ENCODE measurements around the gene CHMP1B. TPM values are rescaled to one million over a fixed set of nuclear protein-coding genes. Genes with fewer than 3 reads are reported as not detected.
A peak's percentile ranks its signal among the peaks of the same experiment; 100 is the strongest.

The CHMP1B gene
- total and polyA plus RNA-seq, 9 of the 15 experiments (the other 6 are each of a cell fraction or from before 2014, with no cell fraction given) = 12.3 to 29.9 (median 19.0) TPM

DNA sequence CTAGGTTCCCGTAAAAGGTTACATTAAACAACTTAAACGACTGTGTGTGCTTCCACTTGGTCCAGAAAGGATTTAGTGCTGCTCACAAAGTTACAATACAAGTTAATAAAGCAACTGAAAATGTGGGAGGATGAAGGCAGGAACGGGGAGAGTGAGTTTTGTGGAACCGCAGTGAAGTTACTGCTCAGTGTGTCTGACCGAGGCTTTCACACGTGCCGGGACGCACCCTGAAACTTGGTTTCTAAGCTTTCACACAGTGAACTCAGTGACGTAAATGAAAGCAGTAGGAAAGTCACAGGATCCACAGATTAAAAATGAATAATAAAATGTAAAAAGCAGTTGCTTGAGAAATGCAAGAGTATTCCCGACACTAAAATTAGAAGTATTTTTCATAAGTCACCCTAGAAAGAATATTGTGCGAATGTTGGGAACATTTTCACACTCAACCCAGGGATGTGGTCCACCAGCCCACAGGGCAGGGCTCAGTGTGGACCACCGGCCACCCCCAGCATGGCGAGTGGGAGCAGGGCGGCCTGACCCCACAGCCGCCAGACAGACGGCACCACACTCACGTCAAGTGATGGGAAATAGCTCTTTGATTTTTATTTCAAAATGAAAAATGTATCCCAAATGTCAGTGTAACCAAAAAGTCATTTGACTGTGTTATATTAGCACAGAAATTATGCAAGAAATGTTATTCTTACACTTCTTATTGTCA, 32.6 kb upstream of the CHMP1B start:
- BruUV-seq (replicated peaks) = no TSS peak
- no peaks in the 10 kb centered on the region for H4K20me1 ChIP-seq (replicated peaks; ENCODE audit: control insufficient read depth, insufficient read depth, low read length)
- peaks cover 12% of the 10 kb centered on the region in 2 experiments; a peak in 4 of 5 replicates for H3K4me1 ChIP-seq (replicated peaks in 1 of 2; ENCODE audit: control insufficient read depth in 2 of 2, insufficient read depth in 2 of 2, low read length in 2 of 2)
- no peak overlapping the region for H3K9ac ChIP-seq (ENCODE audit: insufficient read depth in 1 of 2, low read depth in 2 of 2, low read length in 2 of 2)
- TF ChIP-seq CHD1 (IDR thresholded peaks at IDR 0.05; ENCODE audit: low read length) (no peak), POLR2B (IDR thresholded peaks at IDR 0.05; ENCODE audit: low read depth, partially characterized antibody) (no peak), SMARCC2 (IDR thresholded peaks at IDR 0.05; ENCODE audit: low read depth) (no peak), ELF2 (CRISPR knock-in tag; IDR thresholded peaks at IDR 0.05) (no peak), YBX1 (IDR thresholded peaks at IDR 0.05) (no peak), HMG20A (CRISPR knock-in tag; conservative IDR thresholded peaks at IDR 0.05) (no peak)
- TF ChIP-seq, protein P1, sequence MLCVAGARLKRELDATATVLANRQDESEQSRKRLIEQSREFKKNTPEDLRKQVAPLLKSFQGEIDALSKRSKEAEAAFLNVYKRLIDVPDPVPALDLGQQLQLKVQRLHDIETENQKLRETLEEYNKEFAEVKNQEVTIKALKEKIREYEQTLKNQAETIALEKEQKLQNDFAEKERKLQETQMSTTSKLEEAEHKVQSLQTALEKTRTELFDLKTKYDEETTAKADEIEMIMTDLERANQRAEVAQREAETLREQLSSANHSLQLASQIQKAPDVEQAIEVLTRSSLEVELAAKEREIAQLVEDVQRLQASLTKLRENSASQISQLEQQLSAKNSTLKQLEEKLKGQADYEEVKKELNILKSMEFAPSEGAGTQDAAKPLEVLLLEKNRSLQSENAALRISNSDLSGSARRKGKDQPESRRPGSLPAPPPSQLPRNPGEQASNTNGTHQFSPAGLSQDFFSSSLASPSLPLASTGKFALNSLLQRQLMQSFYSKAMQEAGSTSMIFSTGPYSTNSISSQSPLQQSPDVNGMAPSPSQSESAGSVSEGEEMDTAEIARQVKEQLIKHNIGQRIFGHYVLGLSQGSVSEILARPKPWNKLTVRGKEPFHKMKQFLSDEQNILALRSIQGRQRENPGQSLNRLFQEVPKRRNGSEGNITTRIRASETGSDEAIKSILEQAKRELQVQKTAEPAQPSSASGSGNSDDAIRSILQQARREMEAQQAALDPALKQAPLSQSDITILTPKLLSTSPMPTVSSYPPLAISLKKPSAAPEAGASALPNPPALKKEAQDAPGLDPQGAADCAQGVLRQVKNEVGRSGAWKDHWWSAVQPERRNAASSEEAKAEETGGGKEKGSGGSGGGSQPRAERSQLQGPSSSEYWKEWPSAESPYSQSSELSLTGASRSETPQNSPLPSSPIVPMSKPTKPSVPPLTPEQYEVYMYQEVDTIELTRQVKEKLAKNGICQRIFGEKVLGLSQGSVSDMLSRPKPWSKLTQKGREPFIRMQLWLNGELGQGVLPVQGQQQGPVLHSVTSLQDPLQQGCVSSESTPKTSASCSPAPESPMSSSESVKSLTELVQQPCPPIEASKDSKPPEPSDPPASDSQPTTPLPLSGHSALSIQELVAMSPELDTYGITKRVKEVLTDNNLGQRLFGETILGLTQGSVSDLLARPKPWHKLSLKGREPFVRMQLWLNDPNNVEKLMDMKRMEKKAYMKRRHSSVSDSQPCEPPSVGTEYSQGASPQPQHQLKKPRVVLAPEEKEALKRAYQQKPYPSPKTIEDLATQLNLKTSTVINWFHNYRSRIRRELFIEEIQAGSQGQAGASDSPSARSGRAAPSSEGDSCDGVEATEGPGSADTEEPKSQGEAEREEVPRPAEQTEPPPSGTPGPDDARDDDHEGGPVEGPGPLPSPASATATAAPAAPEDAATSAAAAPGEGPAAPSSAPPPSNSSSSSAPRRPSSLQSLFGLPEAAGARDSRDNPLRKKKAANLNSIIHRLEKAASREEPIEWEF (CRISPR knock-in tag; IDR thresholded peaks at IDR 0.05) = no peak
- TF ChIP-seq, protein P2, sequence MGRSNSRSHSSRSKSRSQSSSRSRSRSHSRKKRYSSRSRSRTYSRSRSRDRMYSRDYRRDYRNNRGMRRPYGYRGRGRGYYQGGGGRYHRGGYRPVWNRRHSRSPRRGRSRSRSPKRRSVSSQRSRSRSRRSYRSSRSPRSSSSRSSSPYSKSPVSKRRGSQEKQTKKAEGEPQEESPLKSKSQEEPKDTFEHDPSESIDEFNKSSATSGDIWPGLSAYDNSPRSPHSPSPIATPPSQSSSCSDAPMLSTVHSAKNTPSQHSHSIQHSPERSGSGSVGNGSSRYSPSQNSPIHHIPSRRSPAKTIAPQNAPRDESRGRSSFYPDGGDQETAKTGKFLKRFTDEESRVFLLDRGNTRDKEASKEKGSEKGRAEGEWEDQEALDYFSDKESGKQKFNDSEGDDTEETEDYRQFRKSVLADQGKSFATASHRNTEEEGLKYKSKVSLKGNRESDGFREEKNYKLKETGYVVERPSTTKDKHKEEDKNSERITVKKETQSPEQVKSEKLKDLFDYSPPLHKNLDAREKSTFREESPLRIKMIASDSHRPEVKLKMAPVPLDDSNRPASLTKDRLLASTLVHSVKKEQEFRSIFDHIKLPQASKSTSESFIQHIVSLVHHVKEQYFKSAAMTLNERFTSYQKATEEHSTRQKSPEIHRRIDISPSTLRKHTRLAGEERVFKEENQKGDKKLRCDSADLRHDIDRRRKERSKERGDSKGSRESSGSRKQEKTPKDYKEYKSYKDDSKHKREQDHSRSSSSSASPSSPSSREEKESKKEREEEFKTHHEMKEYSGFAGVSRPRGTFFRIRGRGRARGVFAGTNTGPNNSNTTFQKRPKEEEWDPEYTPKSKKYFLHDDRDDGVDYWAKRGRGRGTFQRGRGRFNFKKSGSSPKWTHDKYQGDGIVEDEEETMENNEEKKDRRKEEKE (IDR thresholded peaks at IDR 0.05; ENCODE audit: borderline replicate concordance in 1 of 2, control insufficient read depth in 1 of 2, low read depth in 2 of 2, low read length in 1 of 2) = no peak
- ChIA-PET POLR2A (no interaction called here), CTCF (ENCODE audit: low intra/inter-chr PET ratio) (no interaction called here)
- H3K4me2 ChIP-seq (ENCODE audit: insufficient read depth, low read length) = no peak overlapping the region
- no peak overlapping the region for H3K4me3 ChIP-seq
- H3K27ac ChIP-seq (ENCODE audit: extremely low read depth, low read depth, low read length) = no peak overlapping the region
- in situ Hi-C loops (cut with MboI) (no loop called here), intact Hi-C loops (cut with micrococcal nuclease) (no loop called here)
- H3K9me3 ChIP-seq (replicated peaks; ENCODE audit: control insufficient read depth, insufficient read depth, low read depth, low read length) = no peaks in the 10 kb centered on the region
- H3K79me2 ChIP-seq (ENCODE audit: control insufficient read depth, insufficient read depth, low read length) = no peaks in the 10 kb centered on the region
- 51% methylated on average over 15 of the region's 17 CpGs for WGBS (ENCODE audit: insufficient coverage, low coverage, missing lambda C conversion rate)
- peak overlapping the region; percentile 79 for H2AFZ ChIP-seq (ENCODE audit: low read depth, low read length)
- ATAC-seq = no peak; the same call in 2 of the 3 replicates
- DNase-seq (ENCODE audit: extremely low read depth in 1 of 4, low spot score in 3 of 4) = no peak
- FAIRE-seq = no peak
- no peaks in the 10 kb centered on the region for H3K36me3 ChIP-seq (ENCODE audit: control insufficient read depth, insufficient read depth, low read length)
- H3K27me3 ChIP-seq (ENCODE audit: control insufficient read depth in 2 of 2, insufficient read depth in 2 of 2, low read length in 2 of 2) = no peaks in the 10 kb centered on the region
- no peaks in the 10 kb centered on the region for H3K9me1 ChIP-seq (ENCODE audit: control insufficient read depth, insufficient read depth, low read length)
